Neuronal stem cell (in vitro differentiated cells): ENCODE measurements around the gene TAMALIN.

ENCODE experiments used
- DNase-seq: peaks from one replicate; pipeline ENCODE4 v3.0.0-alpha.2; 2013; ENCODE audit warnings: low spot score
- H2AFZ ChIP-seq: one replicate; pipeline ENCODE4 v1.6.1; 2013; ENCODE audit warnings: mild to moderate bottlenecking, low read length, inconsistent platforms
- H2AK5ac ChIP-seq: 2 replicates; pipeline ENCODE4 v1.6.1; 2013; ENCODE audit warnings: low read depth, mild to moderate bottlenecking, inconsistent platforms, low read length, moderate library complexity, mixed read lengths
- H2BK120ac ChIP-seq: 2 replicates; pipeline ENCODE4 v1.6.1; 2013; ENCODE audit warnings: low read depth, mild to moderate bottlenecking, inconsistent platforms, low read length, moderate library complexity, mixed read lengths
- H2BK12ac ChIP-seq: one replicate; pipeline ENCODE4 v1.6.1; 2013; ENCODE audit warnings: low read length, inconsistent platforms
- H2BK15ac ChIP-seq: 2 replicates; pipeline ENCODE4 v1.6.1; 2013; ENCODE audit warnings: mild to moderate bottlenecking, low read length, inconsistent platforms, mixed read lengths
- H2BK5ac ChIP-seq: one replicate; pipeline ENCODE4 v1.6.1; 2013; ENCODE audit warnings: inconsistent platforms, mild to moderate bottlenecking, low read length, moderate library complexity
- H3K14ac ChIP-seq: one replicate; pipeline ENCODE4 v1.6.1; 2013; ENCODE audit warnings: low read length, inconsistent platforms
- H3K18ac ChIP-seq: 2 replicates; pipeline ENCODE4 v1.6.1; 2013; ENCODE audit warnings: low read length, inconsistent platforms
- H3K23ac ChIP-seq: 2 replicates; pipeline ENCODE4 v1.6.1; 2013; ENCODE audit warnings: low read depth, mild to moderate bottlenecking, mixed read lengths, low read length, inconsistent platforms; ENCODE audit not compliant: poor library complexity
- H3K27ac ChIP-seq: replicated peaks from 3 replicates; pipeline ENCODE4 v1.5.1; 2013; ENCODE audit warnings: low read length, inconsistent platforms
- H3K27me3 ChIP-seq, 3 experiments: 2 replicates each; pipeline ENCODE4 v1.6.1; 2013; ENCODE audit warnings: low read length in 3 of 3, mild to moderate bottlenecking in 2 of 3, inconsistent platforms in 1 of 3, low read depth in 1 of 3, mixed read lengths in 1 of 3, moderate library complexity in 1 of 3; ENCODE audit not compliant: control insufficient read depth in 3 of 3, insufficient read depth in 3 of 3
- H3K36me3 ChIP-seq, 2 donors: replicated peaks in 1 of 2; 2 replicates each; pipeline ENCODE4 v1.6.1; 2013; ENCODE audit warnings: low read length in 2 of 2; ENCODE audit not compliant: control insufficient read depth in 2 of 2, insufficient read depth in 2 of 2
- H3K4ac ChIP-seq: 2 replicates; pipeline ENCODE4 v1.6.1; 2013; ENCODE audit warnings: inconsistent platforms, mild to moderate bottlenecking, low read length, moderate library complexity
- H3K4me1 ChIP-seq, 2 donors: 1 replicate in 1 of 2; 2 replicates in 1 of 2; pipeline ENCODE4 v1.6.1; 2013; ENCODE audit warnings: low read length in 2 of 2, low read depth in 1 of 2; ENCODE audit not compliant: control insufficient read depth in 2 of 2, insufficient read depth in 1 of 2
- H3K4me2 ChIP-seq: one replicate; pipeline ENCODE4 v1.6.1; 2013; ENCODE audit warnings: mild to moderate bottlenecking, low read length, inconsistent platforms; ENCODE audit not compliant: insufficient read depth, poor library complexity, severe bottlenecking
- H3K4me3 ChIP-seq, 2 donors: 2 replicates each; pipeline ENCODE4 v1.5.1; 2013; ENCODE audit warnings: low read length in 2 of 2, mild to moderate bottlenecking in 2 of 2, inconsistent platforms in 1 of 2, moderate library complexity in 1 of 2
- H3K79me1 ChIP-seq: one replicate; pipeline ENCODE4 v1.6.1; 2013; ENCODE audit warnings: low read depth, mild to moderate bottlenecking, inconsistent platforms, low read length, moderate library complexity
- H3K9ac ChIP-seq: one replicate; pipeline ENCODE4 v1.6.1; 2013; ENCODE audit warnings: mild to moderate bottlenecking, low read depth, low read length, inconsistent platforms; ENCODE audit not compliant: poor library complexity
- H3K9me3 ChIP-seq, 2 donors: replicated peaks in 1 of 2; 2 replicates each; pipeline versions ENCODE3 to v1.6.1; 2013; ENCODE audit warnings: low read length in 2 of 2, mild to moderate bottlenecking in 2 of 2, inconsistent platforms in 1 of 2, low read depth in 1 of 2, mixed read lengths in 1 of 2, moderate library complexity in 1 of 2; ENCODE audit not compliant: control insufficient read depth in 2 of 2, insufficient read depth in 1 of 2
- H4K8ac ChIP-seq: one replicate; pipeline ENCODE4 v1.6.1; 2013; ENCODE audit warnings: low read depth, mild to moderate bottlenecking, inconsistent platforms, low read length, moderate library complexity
- H4K91ac ChIP-seq: one replicate; pipeline ENCODE4 v1.6.1; 2013; ENCODE audit warnings: low read length, low read depth, mild to moderate bottlenecking, inconsistent platforms; ENCODE audit not compliant: poor library complexity
- WGBS, 2 donors: extraction: QIAGEN DNeasy Blood & Tissue Kit; methylation state at CpG; one replicate each; pipeline ENCODE4 v1.1.7; 2013; ENCODE audit warnings: missing lambda C conversion rate in 2 of 2, mixed read lengths in 1 of 2; ENCODE audit not compliant: insufficient read length in 2 of 2, insufficient replicate concordance in 1 of 2; ENCODE audit errors: extremely low coverage in 2 of 2; 5-methylcytosine and 5-hydroxymethylcytosine counted together

The TAMALIN gene

DNA sequence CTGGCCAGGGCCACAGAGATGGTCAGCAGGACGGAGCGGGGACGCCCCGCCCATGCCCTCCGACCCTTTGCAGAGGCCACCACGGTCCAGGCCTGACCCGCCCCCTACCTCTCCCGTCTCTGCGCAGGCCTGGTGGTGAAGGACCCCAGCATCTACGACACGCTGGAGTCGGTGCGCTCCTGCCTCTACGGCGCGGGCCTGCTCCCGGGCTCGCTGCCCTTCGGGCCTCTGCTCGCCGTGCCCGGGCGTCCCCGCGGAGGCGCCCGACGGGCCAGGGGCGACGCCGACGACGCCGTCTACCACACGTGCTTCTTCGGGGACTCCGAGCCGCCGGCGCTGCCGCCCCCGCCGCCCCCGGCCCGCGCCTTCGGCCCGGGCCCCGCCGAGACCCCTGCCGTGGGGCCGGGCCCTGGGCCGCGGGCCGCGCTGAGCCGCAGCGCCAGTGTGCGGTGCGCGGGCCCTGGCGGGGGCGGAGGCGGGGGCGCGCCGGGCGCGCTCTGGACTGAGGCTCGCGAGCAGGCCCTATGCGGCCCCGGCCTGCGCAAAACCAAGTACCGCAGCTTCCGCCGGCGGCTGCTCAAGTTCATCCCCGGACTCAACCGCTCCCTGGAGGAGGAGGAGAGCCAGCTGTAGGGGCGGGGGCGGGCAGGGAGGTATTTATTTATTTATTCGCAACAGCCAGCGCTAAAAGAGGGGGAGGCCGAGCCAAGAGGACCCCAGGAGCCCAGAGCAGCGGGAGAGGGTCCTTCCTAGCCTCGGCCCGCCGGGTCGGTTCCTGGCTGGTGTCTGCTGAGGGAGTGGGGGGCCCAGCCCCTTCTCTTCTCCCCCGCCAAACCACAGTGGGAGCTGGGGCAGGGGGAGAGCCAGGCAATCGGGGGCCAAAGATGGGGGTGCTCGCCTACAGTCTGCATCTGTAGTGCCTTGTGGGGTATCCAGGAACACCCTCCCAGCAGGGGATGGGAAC lies 8.1 kb downstream of the TAMALIN start:
- Histone ChIP-seq H2AK5ac (peak overlapping the region; percentile 28), H3K4me2 (peak overlapping the region; percentile 11), H3K23ac (no peak overlapping the region), H3K27me3 (peaks cover 0 to 5% (median 0%) of the 10 kb centered on the region in 3 experiments), H3K18ac (peak overlapping the region; percentile 57), H4K91ac (no peak overlapping the region), H3K9me3 (peaks cover 4 to 14% of the 10 kb centered on the region in 2 donors), H3K4ac (no peak overlapping the region), H2BK12ac (no peak overlapping the region), H2BK15ac (no peak overlapping the region), H3K27ac (no peak overlapping the region), H4K8ac (no peak overlapping the region), H3K4me1 (peaks cover 10 to 15% of the 10 kb centered on the region in 2 donors), H3K79me1 (no peaks in the 10 kb centered on the region), H3K4me3 (peak overlapping the region in 1 of 2 donors; percentile 42), H2AFZ (no peak overlapping the region), H2BK5ac (no peak overlapping the region), H3K14ac (no peak overlapping the region), H3K9ac (peak overlapping the region; percentile 16), H2BK120ac (no peak overlapping the region), H3K36me3 (peaks cover 6 to 38% of the 10 kb centered on the region in 2 donors)
- WGBS, 2 donors, result no CpG with 5 or more reads among the region's 93 CpGs
- no peak for DNase-seq

DNA sequence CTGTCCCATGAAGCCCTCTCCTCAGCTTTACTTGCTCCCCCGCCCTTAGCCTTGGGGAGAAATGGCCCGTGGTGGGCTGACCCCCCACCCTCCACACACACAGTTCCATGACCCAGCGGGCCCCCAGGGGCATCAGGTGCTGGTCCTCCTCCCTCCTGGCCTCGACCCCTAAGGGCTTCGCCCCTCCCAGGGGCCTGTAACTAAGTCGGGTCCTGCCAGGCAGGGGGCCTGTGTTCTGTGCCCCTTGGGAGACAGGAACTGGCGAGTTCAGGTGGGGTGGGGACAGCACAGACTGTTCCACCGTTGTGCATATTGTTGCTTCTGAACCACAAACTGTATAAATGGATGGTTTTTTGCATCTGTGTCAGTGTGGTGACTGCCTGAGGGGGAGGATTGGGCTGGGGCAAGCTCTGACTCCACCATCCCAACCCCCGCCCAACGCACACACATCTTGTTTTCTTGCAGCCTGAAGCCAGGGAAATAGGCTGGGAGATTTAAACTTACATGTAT lies 8.8 kb downstream of the TAMALIN start:
- no peaks in the 10 kb centered on the region for H3K79me1 ChIP-seq
- H3K27me3 ChIP-seq, result peaks cover 0 to 5% (median 0%) of the 10 kb centered on the region in 3 experiments
- H2BK12ac ChIP-seq, result no peak overlapping the region
- no peak overlapping the region for H3K14ac ChIP-seq
- H3K4me3 ChIP-seq, result no peak overlapping the region
- peaks cover 9 to 13% of the 10 kb centered on the region in 2 donors for H3K4me1 ChIP-seq
- no peak overlapping the region for H2AFZ ChIP-seq
- peak overlapping the region; percentile 74 for H3K18ac ChIP-seq
- DNase-seq, result no peak
- no peak overlapping the region for H3K23ac ChIP-seq
- no peak overlapping the region for H3K4ac ChIP-seq
- no peak overlapping the region for H3K27ac ChIP-seq
- H4K91ac ChIP-seq, result no peak overlapping the region
- no peak overlapping the region for H2BK5ac ChIP-seq
- H3K9ac ChIP-seq, result no peak overlapping the region
- peaks cover 6 to 38% of the 10 kb centered on the region in 2 donors for H3K36me3 ChIP-seq
- H3K9me3 ChIP-seq, result peaks cover 4 to 14% of the 10 kb centered on the region in 2 donors
- no CpG with 5 or more reads among the region's 10 CpGs for WGBS, 2 donors
- peak overlapping the region; percentile 28 for H2AK5ac ChIP-seq
- H2BK120ac ChIP-seq, result no peak overlapping the region
- no peak overlapping the region for H3K4me2 ChIP-seq
- H2BK15ac ChIP-seq, result no peak overlapping the region
- H4K8ac ChIP-seq, result no peak overlapping the region

DNA sequence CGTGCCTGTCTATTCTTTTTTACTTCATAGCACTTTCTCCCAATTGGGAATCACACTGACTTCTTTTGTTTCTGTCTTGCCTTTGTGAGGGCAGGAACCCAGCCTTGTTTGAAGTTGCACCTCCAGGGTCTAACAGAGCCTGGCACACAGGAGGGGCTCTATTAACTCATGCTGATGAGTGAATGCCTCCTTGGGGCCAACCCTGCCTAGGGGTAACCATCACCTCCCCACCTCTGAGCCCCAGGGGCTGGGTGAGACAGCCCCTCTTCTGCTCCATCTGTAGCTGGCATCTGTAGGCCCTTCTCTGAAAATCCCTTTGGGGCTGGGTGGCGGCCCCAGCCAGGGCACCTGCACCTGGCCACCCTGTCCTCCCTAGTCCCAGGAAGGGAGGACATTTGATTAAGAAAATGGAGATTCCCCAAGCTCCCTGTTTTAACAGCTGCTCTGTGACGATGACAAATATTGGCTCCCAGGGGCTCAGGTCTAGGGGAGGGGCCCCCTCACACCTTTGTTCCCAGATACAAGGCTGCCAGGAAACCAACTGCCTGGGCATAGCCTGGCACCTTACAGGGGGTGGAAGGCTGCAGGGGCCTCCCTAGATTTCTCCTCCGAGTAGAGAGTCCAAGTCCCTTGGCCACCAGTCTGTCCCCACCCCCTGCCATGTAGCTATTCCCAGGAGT lies 11.8 kb downstream of the TAMALIN start:
- Histone ChIP-seq H2BK15ac (peak overlapping the region; percentile 71), H2AFZ (no peak overlapping the region), H3K4me1 (peaks cover 7 to 10% of the 10 kb centered on the region in 2 donors), H3K27me3 (peaks cover 0 to 19% (median 15%) of the 10 kb centered on the region in 3 experiments), H3K9ac (no peak overlapping the region), H2BK5ac (peak overlapping the region; percentile 13), H3K79me1 (no peaks in the 10 kb centered on the region), H3K23ac (peak overlapping the region; percentile 77), H3K4me3 (no peak overlapping the region), H4K8ac (no peak overlapping the region), H2BK12ac (no peak overlapping the region), H2AK5ac (peak overlapping the region; percentile 81), H3K4me2 (no peak overlapping the region), H3K36me3 (peaks cover 2 to 14% of the 10 kb centered on the region in 2 donors), H3K4ac (peak overlapping the region; percentile 55), H3K27ac (no peak overlapping the region), H3K14ac (no peak overlapping the region), H3K9me3 (no peaks in the 10 kb centered on the region), H3K18ac (peak overlapping the region; percentile 11), H2BK120ac (no peak overlapping the region), H4K91ac (no peak overlapping the region)
- no CpG with 5 or more reads among the region's 4 CpGs for WGBS, 2 donors
- no peak for DNase-seq
